ENCODE data around the gene PIEZO1.

- no peak for TF ChIP-seq CTCF (IDR thresholded peaks at IDR 0.05)
- no peak for TF ChIP-seq POLR2A (IDR thresholded peaks at IDR 0.05)
Measured at GRCh38 chr16:88715312-88716190, 69.5 kb downstream of the PIEZO1 start.
